ENCODE measurements around the gene PAOX. TPM values are rescaled to one million over a fixed set of nuclear protein-coding genes. Genes with fewer than 3 reads are reported as not detected.

The PAOX gene
- total and polyA plus RNA-seq, 2 of the 4 experiments (the other 2 are of a cell fraction) = 3.8 to 4.5 TPM

DNA sequence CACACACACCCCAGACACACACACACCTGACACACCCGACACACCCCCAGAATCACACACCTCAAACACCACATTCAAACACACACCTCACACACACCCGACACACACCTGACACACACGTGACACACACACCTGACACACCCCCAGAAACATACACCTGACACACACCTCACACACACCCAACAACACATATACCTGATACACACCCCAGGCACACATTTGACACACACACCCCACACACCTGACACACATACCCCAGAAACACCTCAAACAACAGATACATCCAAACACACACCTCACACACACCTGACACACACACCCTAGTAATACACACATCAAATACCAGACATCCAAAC, 41.7 kb upstream of the PAOX start:
- Histone ChIP-seq H3K4ac (ENCODE audit: low read depth, low read length) (no peak overlapping the region), H2AFZ (replicated peaks; ENCODE audit: low read length, poor library complexity) (no peak overlapping the region), H3K9me3 (ENCODE audit: control insufficient read depth, insufficient read depth, low read length) (no peaks in the 10 kb centered on the region; the same call in 1 of the 2 replicates), H3K9me1 (ENCODE audit: insufficient read depth, low read length) (no peaks in the 10 kb centered on the region), H3K4me3 (ENCODE audit: insufficient read depth, low read depth, low read length) (no peak overlapping the region), H2BK20ac (ENCODE audit: low read depth, low read length) (no peak overlapping the region), H2BK120ac (ENCODE audit: low read depth, low read length) (no peak overlapping the region), H3K79me1 (ENCODE audit: low read depth in 1 of 2, low read length in 2 of 2) (no peaks in the 10 kb centered on the region), H2AK5ac (ENCODE audit: low read depth, low read length) (no peak overlapping the region), H3K23ac (ENCODE audit: low read depth, low read length) (no peak overlapping the region), H4K8ac (ENCODE audit: low read depth in 2 of 2, low read length in 2 of 2) (no peak overlapping the region), H3K9ac (ENCODE audit: low read depth, low read length) (no peak overlapping the region), H4K91ac (ENCODE audit: insufficient read depth, low read depth, low read length) (no peak overlapping the region), H2BK15ac (ENCODE audit: low read depth, low read length) (no peak overlapping the region), H2AK9ac (replicated peaks; ENCODE audit: low read depth, low read length, poor library complexity) (no peak overlapping the region), H3K27me3 (ENCODE audit: control insufficient read depth, insufficient read depth, low read length) (peaks cover 46% of the 10 kb centered on the region), H3K56ac (ENCODE audit: extremely low read depth, insufficient read depth, low read length) (no peak overlapping the region), H2BK5ac (ENCODE audit: low read depth, low read length, poor library complexity, severe bottlenecking) (peak overlapping the region; percentile 67), H3K4me2 (ENCODE audit: low read depth, low read length) (no peak overlapping the region), H4K5ac (ENCODE audit: low read depth, low read length) (no peak overlapping the region), H3K4me1 (ENCODE audit: control insufficient read depth, insufficient read depth, low read length) (peaks cover 3% of the 10 kb centered on the region; the same call in 1 of the 2 replicates), H3K27ac (ENCODE audit: insufficient read depth, low read length) (no peak overlapping the region), H4K20me1 (ENCODE audit: insufficient read depth, low read length) (no peaks in the 10 kb centered on the region), H3K18ac (ENCODE audit: low read depth, low read length) (no peak overlapping the region), H3K36me3 (ENCODE audit: control insufficient read depth, insufficient read depth, low read length) (no peaks in the 10 kb centered on the region), H3K14ac (replicated peaks; ENCODE audit: low read depth, low read length) (no peak overlapping the region)
- ATAC-seq (ENCODE audit: low read depth) (no peak), DNase-seq (no peak)
- 86% methylated on average over 3 of the region's 3 CpGs; no CpG with 5 or more reads in 1 of the 2 experiments for WGBS, 2 experiments (ENCODE audit: extremely low coverage in 2 of 2, insufficient read length in 1 of 2)
- TF ChIP-seq NFE2L2 (IDR thresholded peaks at IDR 0.05; ENCODE audit: low read depth, low read length) (no peak), SMC3 (IDR thresholded peaks at IDR 0.05; ENCODE audit: low read depth, low read length) (no peak), MXI1 (IDR thresholded peaks at IDR 0.05; ENCODE audit: borderline replicate concordance, low read depth, low read length) (no peak), BHLHE40 (IDR thresholded peaks at IDR 0.05; ENCODE audit: low read depth, low read length) (no peak), MAFK (IDR thresholded peaks at IDR 0.05; ENCODE audit: low read depth, low read length) (no peak), RCOR1 (IDR thresholded peaks at IDR 0.05; ENCODE audit: insufficient replicate concordance, low read length) (no peak), CEBPB (IDR thresholded peaks at IDR 0.05; ENCODE audit: low read depth, low read length) (no peak), POLR2A (IDR thresholded peaks at IDR 0.05; ENCODE audit: low read depth, low read length) (no peak), RAD21 (IDR thresholded peaks at IDR 0.05; ENCODE audit: low read length) (no peak), CHD1 (IDR thresholded peaks at IDR 0.05; ENCODE audit: low read depth, low read length) (no peak), RFX5 (IDR thresholded peaks at IDR 0.05; ENCODE audit: low read depth, low read length) (no peak), MAZ (IDR thresholded peaks at IDR 0.05; ENCODE audit: borderline replicate concordance, low read depth, low read length) (no peak), FOS (IDR thresholded peaks at IDR 0.05; ENCODE audit: low read depth, low read length) (no peak)
- TF ChIP-seq, protein P1, sequence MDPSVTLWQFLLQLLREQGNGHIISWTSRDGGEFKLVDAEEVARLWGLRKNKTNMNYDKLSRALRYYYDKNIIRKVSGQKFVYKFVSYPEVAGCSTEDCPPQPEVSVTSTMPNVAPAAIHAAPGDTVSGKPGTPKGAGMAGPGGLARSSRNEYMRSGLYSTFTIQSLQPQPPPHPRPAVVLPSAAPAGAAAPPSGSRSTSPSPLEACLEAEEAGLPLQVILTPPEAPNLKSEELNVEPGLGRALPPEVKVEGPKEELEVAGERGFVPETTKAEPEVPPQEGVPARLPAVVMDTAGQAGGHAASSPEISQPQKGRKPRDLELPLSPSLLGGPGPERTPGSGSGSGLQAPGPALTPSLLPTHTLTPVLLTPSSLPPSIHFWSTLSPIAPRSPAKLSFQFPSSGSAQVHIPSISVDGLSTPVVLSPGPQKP (IDR thresholded peaks at IDR 0.05; ENCODE audit: borderline replicate concordance, low read depth, low read length) = no peak
- TF ChIP-seq, protein P2, sequence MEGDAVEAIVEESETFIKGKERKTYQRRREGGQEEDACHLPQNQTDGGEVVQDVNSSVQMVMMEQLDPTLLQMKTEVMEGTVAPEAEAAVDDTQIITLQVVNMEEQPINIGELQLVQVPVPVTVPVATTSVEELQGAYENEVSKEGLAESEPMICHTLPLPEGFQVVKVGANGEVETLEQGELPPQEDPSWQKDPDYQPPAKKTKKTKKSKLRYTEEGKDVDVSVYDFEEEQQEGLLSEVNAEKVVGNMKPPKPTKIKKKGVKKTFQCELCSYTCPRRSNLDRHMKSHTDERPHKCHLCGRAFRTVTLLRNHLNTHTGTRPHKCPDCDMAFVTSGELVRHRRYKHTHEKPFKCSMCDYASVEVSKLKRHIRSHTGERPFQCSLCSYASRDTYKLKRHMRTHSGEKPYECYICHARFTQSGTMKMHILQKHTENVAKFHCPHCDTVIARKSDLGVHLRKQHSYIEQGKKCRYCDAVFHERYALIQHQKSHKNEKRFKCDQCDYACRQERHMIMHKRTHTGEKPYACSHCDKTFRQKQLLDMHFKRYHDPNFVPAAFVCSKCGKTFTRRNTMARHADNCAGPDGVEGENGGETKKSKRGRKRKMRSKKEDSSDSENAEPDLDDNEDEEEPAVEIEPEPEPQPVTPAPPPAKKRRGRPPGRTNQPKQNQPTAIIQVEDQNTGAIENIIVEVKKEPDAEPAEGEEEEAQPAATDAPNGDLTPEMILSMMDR (conservative IDR thresholded peaks at IDR 0.05; ENCODE audit: low read depth, low read length) = no peak
- TF ChIP-seq, protein P3, sequence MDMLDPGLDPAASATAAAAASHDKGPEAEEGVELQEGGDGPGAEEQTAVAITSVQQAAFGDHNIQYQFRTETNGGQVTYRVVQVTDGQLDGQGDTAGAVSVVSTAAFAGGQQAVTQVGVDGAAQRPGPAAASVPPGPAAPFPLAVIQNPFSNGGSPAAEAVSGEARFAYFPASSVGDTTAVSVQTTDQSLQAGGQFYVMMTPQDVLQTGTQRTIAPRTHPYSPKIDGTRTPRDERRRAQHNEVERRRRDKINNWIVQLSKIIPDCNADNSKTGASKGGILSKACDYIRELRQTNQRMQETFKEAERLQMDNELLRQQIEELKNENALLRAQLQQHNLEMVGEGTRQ (IDR thresholded peaks at IDR 0.05; ENCODE audit: low read depth, low read length) = no peak
- in situ Hi-C loops (cut with MboI; ENCODE audit: low sequenced_read_pairs) (no loop called here), intact Hi-C loops (cut with micrococcal nuclease) (no loop called here), dilution Hi-C loops (cut with HindIII; ENCODE audit: low sequenced_read_pairs, unreplicated experiment) (no loop called here)
- BruUV-seq (replicated peaks) = no TSS peak
- ChIA-PET POLR2A (ENCODE audit: unreplicated experiment) (no interaction called here), CTCF (no interaction called here)
